Gastroesophageal sphincter (tissue), 3 donors: ENCODE measurements around the gene ITGA5.
A peak's percentile ranks its signal among the peaks of the same experiment; 100 is the strongest.

ENCODE experiments used
- CTCF ChIP-seq, 4 experiments: fragments of 200-600 bp in 2 of 4; fragments of 450-650 bp in 2 of 4; sonication (generic) in 1 of 4; IDR thresholded peaks; one replicate each; pipeline ENCODE4 v1.5.1; 2017 to 2019; ENCODE audit warnings: antibody characterized with exemption in 4 of 4, mild to moderate bottlenecking in 2 of 4, moderate library complexity in 2 of 4
- EP300 ChIP-seq: sonication (generic); formaldehyde crosslinking; IDR thresholded peaks from one replicate; pipeline ENCODE4 v1.6.1; 2017; ENCODE audit warnings: antibody characterized with exemption, mild to moderate bottlenecking
- POLR2A ChIP-seq, 2 donors: fragments of 450-650 bp; IDR thresholded peaks; one replicate each; pipeline ENCODE4 v1.6.1; 2017; ENCODE audit warnings: antibody characterized with exemption in 2 of 2, mild to moderate bottlenecking in 2 of 2, moderate library complexity in 1 of 2
- POLR2AphosphoS5 ChIP-seq: sonication (generic); formaldehyde crosslinking; IDR thresholded peaks from one replicate; pipeline ENCODE4 v1.6.1; 2017; ENCODE audit warnings: antibody characterized with exemption

GRCh38 chr12:54398995-54399793 lies 19.9 kb downstream of the ITGA5 start:
- TF ChIP-seq CTCF (IDR thresholded peaks at IDR 0.05) (peak; percentile 96 to 98 (median 98)), POLR2A (IDR thresholded peaks at IDR 0.05) (no peak), POLR2AphosphoS5 (peak; percentile 20), EP300 (no peak)
